OCI-LY3 (cell line): ENCODE measurements around the gene PHKB.

Experiments used
- H2AFZ ChIP-seq: fragments of 200-600, 300-600 bp; shearing (Covaris generic); 2 replicates; pipeline ENCODE4 v1.6.0; 2014; ENCODE audit warnings: antibody characterized with exemption, low read depth, low read length
- H3K27ac ChIP-seq: fragments of 200-600, 300-600 bp; sonication (generic); 2 replicates; pipeline ENCODE4 v1.5.1; 2014; ENCODE audit warnings: mild to moderate bottlenecking, low read length, moderate library complexity, mixed read lengths
- H3K27me3 ChIP-seq: fragments of 200-600, 300-600 bp; sonication (generic); 2 replicates; pipeline ENCODE4 v1.6.1; 2014; ENCODE audit warnings: low read depth, low read length, mixed read lengths
- H3K36me3 ChIP-seq: fragments of 200-600, 300-600 bp; sonication (generic); replicated peaks from 2 replicates; pipeline ENCODE3; 2014; ENCODE audit warnings: low read depth, low read length, mixed read lengths
- H3K4me1 ChIP-seq: fragments of 300-600, 200-600 bp; sonication (generic); 2 replicates; pipeline ENCODE4 v1.6.1; 2014; ENCODE audit warnings: low read length, mixed read lengths
- H3K4me2 ChIP-seq: fragments of 200-600, 300-600 bp; sonication (generic); 2 replicates; pipeline ENCODE4 v1.6.1; 2014; ENCODE audit warnings: low read length, mixed read lengths
- H3K4me3 ChIP-seq: fragments of 300-600, 200-600 bp; sonication (generic); 2 replicates; pipeline ENCODE4 v1.5.1; 2014; ENCODE audit warnings: antibody characterized with exemption, mild to moderate bottlenecking, low read length, moderate library complexity
- H3K79me2 ChIP-seq: fragments of 300-600, 200-600 bp; shearing (Covaris generic); 2 replicates; pipeline ENCODE4 v1.6.1; 2014; ENCODE audit warnings: mild to moderate bottlenecking, low read length, mixed read lengths
- H3K9ac ChIP-seq: fragments of 300-600, 200-600 bp; shearing (Covaris generic); 2 replicates; pipeline ENCODE4 v1.6.0; 2014; ENCODE audit warnings: mild to moderate bottlenecking, low read length, moderate library complexity
- H3K9me3 ChIP-seq: fragments of 200-600, 300-600 bp; shearing (Covaris generic); 2 replicates; pipeline ENCODE4 v1.6.1; 2014; ENCODE audit warnings: low read length, mixed read lengths; ENCODE audit not compliant: insufficient read depth
- H4K20me1 ChIP-seq: fragments of 200-600, 300-600 bp; sonication (generic); 2 replicates; pipeline ENCODE4 v1.6.1; 2016; ENCODE audit warnings: low read length, mixed read lengths; ENCODE audit not compliant: insufficient read depth
- EZH2phosphoT487 ChIP-seq: fragments of 200-600 bp; shearing (Covaris generic); IDR thresholded peaks from 2 replicates; pipeline ENCODE4 v1.6.1; 2018; ENCODE audit warnings: antibody characterized with exemption, mixed run types, low read depth
- TF ChIP-seq, protein P1 (sequence below): fragments of 200-600, 300-600 bp; sonication (generic); IDR thresholded peaks from 2 replicates; pipeline ENCODE4 v1.5.1; 2014; ENCODE audit warnings: antibody characterized with exemption, low read length, low read depth

PHKB gene

DNA sequence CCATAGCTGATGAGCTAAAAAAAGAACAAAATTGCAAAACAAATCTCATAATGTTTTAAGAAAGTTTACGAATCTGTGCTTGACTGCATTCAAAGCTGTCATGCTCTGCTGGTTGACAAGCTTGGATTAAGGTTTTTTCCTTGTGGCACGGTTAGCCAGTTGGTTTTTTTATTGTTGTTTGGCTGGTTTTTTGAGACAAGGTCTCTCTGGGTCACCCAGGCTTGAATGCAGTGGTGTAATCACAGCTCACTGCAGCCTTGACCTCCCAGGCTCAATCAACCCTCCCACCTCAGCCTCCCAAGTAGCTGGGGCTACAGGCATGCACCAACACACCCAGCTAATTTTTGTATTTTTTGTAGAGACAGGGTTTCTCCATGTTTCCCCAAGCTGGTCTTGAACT is 45.7 kb downstream of the PHKB start:
- no peaks in the 10 kb centered on the region for H3K79me2 ChIP-seq
- H3K9me3 ChIP-seq = no peaks in the 10 kb centered on the region
- no peak overlapping the region for H3K27ac ChIP-seq
- TF ChIP-seq, protein P1, sequence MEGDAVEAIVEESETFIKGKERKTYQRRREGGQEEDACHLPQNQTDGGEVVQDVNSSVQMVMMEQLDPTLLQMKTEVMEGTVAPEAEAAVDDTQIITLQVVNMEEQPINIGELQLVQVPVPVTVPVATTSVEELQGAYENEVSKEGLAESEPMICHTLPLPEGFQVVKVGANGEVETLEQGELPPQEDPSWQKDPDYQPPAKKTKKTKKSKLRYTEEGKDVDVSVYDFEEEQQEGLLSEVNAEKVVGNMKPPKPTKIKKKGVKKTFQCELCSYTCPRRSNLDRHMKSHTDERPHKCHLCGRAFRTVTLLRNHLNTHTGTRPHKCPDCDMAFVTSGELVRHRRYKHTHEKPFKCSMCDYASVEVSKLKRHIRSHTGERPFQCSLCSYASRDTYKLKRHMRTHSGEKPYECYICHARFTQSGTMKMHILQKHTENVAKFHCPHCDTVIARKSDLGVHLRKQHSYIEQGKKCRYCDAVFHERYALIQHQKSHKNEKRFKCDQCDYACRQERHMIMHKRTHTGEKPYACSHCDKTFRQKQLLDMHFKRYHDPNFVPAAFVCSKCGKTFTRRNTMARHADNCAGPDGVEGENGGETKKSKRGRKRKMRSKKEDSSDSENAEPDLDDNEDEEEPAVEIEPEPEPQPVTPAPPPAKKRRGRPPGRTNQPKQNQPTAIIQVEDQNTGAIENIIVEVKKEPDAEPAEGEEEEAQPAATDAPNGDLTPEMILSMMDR = no peak
- TF ChIP-seq EZH2phosphoT487 = no peak
- H3K4me2 ChIP-seq = no peak overlapping the region
- no peak overlapping the region for H3K4me3 ChIP-seq
- no peaks in the 10 kb centered on the region for H3K4me1 ChIP-seq
- H4K20me1 ChIP-seq = no peaks in the 10 kb centered on the region
- H3K27me3 ChIP-seq = no peaks in the 10 kb centered on the region
- no peaks in the 10 kb centered on the region for H3K36me3 ChIP-seq
- no peak overlapping the region for H2AFZ ChIP-seq
- H3K9ac ChIP-seq = no peak overlapping the region

DNA sequence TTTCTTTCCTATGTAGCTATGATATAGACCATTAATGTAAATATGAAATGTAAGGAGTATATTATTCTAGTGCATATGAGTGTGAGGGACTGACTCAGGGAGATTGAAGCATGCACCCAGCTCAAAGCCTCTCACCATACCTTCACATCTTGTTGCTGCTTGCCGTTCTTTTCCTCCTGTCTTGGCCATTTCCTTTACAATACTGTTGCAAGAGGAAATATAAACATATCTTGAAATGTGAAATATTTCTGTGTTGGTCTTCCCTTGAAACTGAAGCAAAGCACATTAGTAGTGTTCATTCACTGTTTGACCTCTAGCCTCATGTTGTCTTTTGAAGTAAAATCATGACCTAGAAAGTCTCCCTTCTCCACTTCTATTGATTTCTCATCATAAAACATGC is 46.6 kb downstream of the PHKB start:
- TF ChIP-seq, protein P1 = no peak
- no peak for TF ChIP-seq EZH2phosphoT487
- Histone ChIP-seq H3K27ac (no peak overlapping the region), H3K4me1 (no peaks in the 10 kb centered on the region)

DNA sequence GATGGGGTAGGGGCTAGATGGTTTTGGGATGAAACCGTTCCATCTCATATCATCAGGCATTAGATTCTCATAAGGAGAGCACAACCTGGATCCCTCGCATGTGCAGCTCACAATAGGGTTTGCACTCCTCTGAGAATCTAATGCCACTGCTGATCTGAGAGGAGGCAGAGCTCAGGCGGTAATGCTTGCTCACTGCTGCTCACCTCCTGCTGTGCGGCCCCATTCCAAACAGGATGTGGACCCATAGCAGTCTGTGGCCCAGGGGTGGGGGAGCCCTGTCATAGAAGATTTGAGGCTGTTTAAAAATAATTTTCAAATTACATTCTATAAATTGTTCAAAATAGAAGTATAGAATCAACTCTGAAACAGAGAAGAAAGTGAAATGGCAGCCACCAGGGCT is 50.8 kb downstream of the PHKB start:
- Histone ChIP-seq H3K4me2 (no peak overlapping the region), H3K9me3 (no peaks in the 10 kb centered on the region), H3K4me1 (no peaks in the 10 kb centered on the region), H4K20me1 (no peaks in the 10 kb centered on the region), H3K27ac (no peak overlapping the region), H2AFZ (no peak overlapping the region), H3K79me2 (no peaks in the 10 kb centered on the region), H3K36me3 (peaks cover 16% of the 10 kb centered on the region), H3K4me3 (no peak overlapping the region), H3K27me3 (no peaks in the 10 kb centered on the region), H3K9ac (no peak overlapping the region)
- no peak for TF ChIP-seq EZH2phosphoT487

More for the DNA sequence above, 46.6 kb downstream of the PHKB start:
- Histone ChIP-seq H3K4me3 (no peak overlapping the region), H3K27me3 (no peaks in the 10 kb centered on the region), H2AFZ (no peak overlapping the region), H4K20me1 (no peaks in the 10 kb centered on the region), H3K4me2 (no peak overlapping the region), H3K9ac (no peak overlapping the region), H3K36me3 (peaks cover under 1% of the 10 kb centered on the region), H3K79me2 (no peaks in the 10 kb centered on the region), H3K9me3 (no peaks in the 10 kb centered on the region)

DNA sequence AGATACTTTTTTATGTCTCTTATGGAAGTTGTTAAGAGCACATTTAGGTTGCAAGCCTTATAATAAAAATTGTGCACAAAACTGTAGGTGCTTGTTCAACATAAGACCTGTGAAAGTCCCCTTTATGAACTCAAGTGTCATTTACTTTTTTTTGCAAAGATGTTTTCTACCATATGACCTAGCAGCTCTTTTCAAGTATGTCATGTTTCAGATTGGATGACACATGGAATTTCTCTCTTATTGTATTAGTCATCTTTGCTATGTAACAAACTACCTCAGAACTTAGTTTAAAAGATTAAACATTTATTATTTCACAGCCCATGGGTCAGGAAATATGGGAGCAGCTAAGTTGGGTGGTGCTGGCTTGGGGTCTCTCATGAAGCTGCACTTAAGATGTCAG is 57.9 kb downstream of the PHKB start:
- Histone ChIP-seq H3K27ac (no peak overlapping the region), H3K4me3 (no peak overlapping the region), H3K4me2 (no peak overlapping the region), H2AFZ (no peak overlapping the region), H3K36me3 (peaks cover 7% of the 10 kb centered on the region), H3K27me3 (no peaks in the 10 kb centered on the region), H3K9ac (no peak overlapping the region), H4K20me1 (no peaks in the 10 kb centered on the region), H3K79me2 (no peaks in the 10 kb centered on the region), H3K4me1 (peaks cover 15% of the 10 kb centered on the region), H3K9me3 (no peaks in the 10 kb centered on the region)
- TF ChIP-seq, protein P1 = no peak
- TF ChIP-seq EZH2phosphoT487 = no peak

DNA sequence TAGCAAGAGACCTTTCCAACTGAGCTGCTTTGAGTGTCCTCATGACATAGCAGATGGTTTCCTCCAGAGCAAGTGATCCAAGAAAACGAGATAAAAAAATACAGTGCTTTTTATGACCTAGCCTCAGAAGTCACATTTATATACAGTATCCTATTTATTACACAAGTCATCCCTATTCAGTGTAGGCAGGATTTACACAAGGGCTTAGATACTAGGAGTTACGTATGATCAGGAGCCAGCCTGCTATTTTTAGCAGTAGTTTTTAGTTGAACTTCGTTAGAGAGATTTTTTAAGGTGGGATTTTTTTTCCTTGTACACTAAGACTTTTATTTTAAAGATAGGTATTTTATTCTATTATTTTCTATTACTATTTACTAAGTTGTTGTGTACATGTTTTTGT is 58.4 kb downstream of the PHKB start:
- no peak overlapping the region for H3K27ac ChIP-seq
- H3K9ac ChIP-seq = no peak overlapping the region
- H3K9me3 ChIP-seq = no peaks in the 10 kb centered on the region
- TF ChIP-seq, protein P1 = no peak
- no peak for TF ChIP-seq EZH2phosphoT487
- no peaks in the 10 kb centered on the region for H3K79me2 ChIP-seq
- peaks cover 20% of the 10 kb centered on the region for H3K4me1 ChIP-seq
- no peaks in the 10 kb centered on the region for H3K27me3 ChIP-seq
- H3K4me3 ChIP-seq = no peak overlapping the region
- H2AFZ ChIP-seq = no peak overlapping the region
- H4K20me1 ChIP-seq = no peaks in the 10 kb centered on the region
- H3K36me3 ChIP-seq = peaks cover 3% of the 10 kb centered on the region
- H3K4me2 ChIP-seq = no peak overlapping the region
